ENCODE measurements around the gene ZNF274.
A peak's percentile ranks its signal among the peaks of the same experiment; 100 is the strongest.
"Not testable (repeated sequence)": the region's sequence is repeated elsewhere in the genome, so short reads cannot be mapped to it uniquely, and the experiment has no call there.

Gene ZNF274

GRCh38 chr19:58228585-58229254, 45.9 kb downstream of the ZNF274 start, which contains the start of gene ZNF544:
Gene ZNF544, plus strand, starts transcription at chr19:58228914. Its CDS starts 15,110 bp downstream, at chr19:58244024.
- DNase-seq (ENCODE audit: low spot score): peak; percentile 93
- in situ Hi-C loops (cut with MboI; ENCODE audit: low sequenced_read_pairs, unreplicated experiment): no loop called here
- TF ChIP-seq CTCF (IDR thresholded peaks at IDR 0.05; ENCODE audit: borderline replicate concordance, control extremely low read depth, extremely low read depth, insufficient read depth, missing control alignments): no peak

GRCh38 chr19:58229255-58229639, 46.4 kb downstream of the ZNF274 start:
- no peak for DNase-seq (ENCODE audit: low spot score)
- in situ Hi-C loops (cut with MboI; ENCODE audit: low sequenced_read_pairs, unreplicated experiment): no loop called here
- TF ChIP-seq CTCF (IDR thresholded peaks at IDR 0.05; ENCODE audit: borderline replicate concordance, control extremely low read depth, extremely low read depth, insufficient read depth, missing control alignments): peak; percentile 33

- in situ Hi-C loops (cut with MboI; ENCODE audit: low sequenced_read_pairs, unreplicated experiment): no loop called here
- no peak for TF ChIP-seq CTCF (IDR thresholded peaks at IDR 0.05; ENCODE audit: borderline replicate concordance, control extremely low read depth, extremely low read depth, insufficient read depth, missing control alignments)
- no peak for DNase-seq (ENCODE audit: low spot score)
Observed at GRCh38 chr19:58237324-58237723, 54.5 kb downstream of the ZNF274 start.

- no peak for DNase-seq (ENCODE audit: low spot score)
- in situ Hi-C loops (cut with MboI; ENCODE audit: low sequenced_read_pairs, unreplicated experiment): no loop called here
Observed at GRCh38 chr19:58243351-58243750, 60.5 kb downstream of the ZNF274 start.

GRCh38 chr19:58248886-58249285, 66.0 kb downstream of the ZNF274 start:
- in situ Hi-C loops (cut with MboI; ENCODE audit: low sequenced_read_pairs, unreplicated experiment): no loop called here
- no peak for DNase-seq (ENCODE audit: low spot score)
- no peak for TF ChIP-seq CTCF (IDR thresholded peaks at IDR 0.05; ENCODE audit: borderline replicate concordance, control extremely low read depth, extremely low read depth, insufficient read depth, missing control alignments)

More at GRCh38 chr19:58243351-58243750, 60.5 kb downstream of the ZNF274 start:
- no peak for TF ChIP-seq CTCF (IDR thresholded peaks at IDR 0.05; ENCODE audit: borderline replicate concordance, control extremely low read depth, extremely low read depth, insufficient read depth, missing control alignments)

- DNase-seq (ENCODE audit: low spot score): no peak
- in situ Hi-C loops (cut with MboI; ENCODE audit: low sequenced_read_pairs, unreplicated experiment): no loop called here
- TF ChIP-seq CTCF (IDR thresholded peaks at IDR 0.05; ENCODE audit: borderline replicate concordance, control extremely low read depth, extremely low read depth, insufficient read depth, missing control alignments): no peak
Observed at GRCh38 chr19:58252102-58252685, 69.3 kb downstream of the ZNF274 start.

- not testable (repeated sequence) for DNase-seq (ENCODE audit: low spot score)
Observed at GRCh38 chr19:58258259-58258658, 75.4 kb downstream of the ZNF274 start.

More at GRCh38 chr19:58258259-58258658, 75.4 kb downstream of the ZNF274 start:
- in situ Hi-C loops (cut with MboI; ENCODE audit: low sequenced_read_pairs, unreplicated experiment): not testable (repeated sequence)

Data from GM13976 (cell line).